HCT116 (cell line): ENCODE measurements around the gene MBP. TPM values are rescaled to one million over a fixed set of nuclear protein-coding genes. Genes with fewer than 3 reads are reported as not detected.

Source experiments
- ATAC-seq: fragments of 200-7000 bp; cut with Tn5 transposase; 2 replicates; pipeline ENCODE4 v1.9.1; 2020; ENCODE audit warnings: mild to moderate bottlenecking, moderate library complexity
- BruUV-seq: library from RNA; stranded (reverse); fragments of 400-500 nt; replicated peaks from 2 replicates; lab custom pipeline; 2021; lab: Mats Ljungman, UMichigan
- CTCF ChIA-PET: fragments of 300-600 bp; sonication (Branson Sonifier 250); formaldehyde crosslinking; loops from one replicate; lab custom pipeline; 2021; ENCODE audit warnings: antibody characterized with exemption; lab: Charles Lee
- POLR2A ChIA-PET: fragments of 300-600, 350-600 bp; sonication (Branson Sonifier 250); formaldehyde crosslinking; loops from one replicate; lab custom pipeline; 2021; ENCODE audit warnings: antibody characterized with exemption; lab: Charles Lee
- RAD21 ChIA-PET, 2 experiments: fragments of 300-600 bp; sonication (Branson Sonifier 250); formaldehyde crosslinking; loops; one replicate each; lab custom pipeline; 2023; ENCODE audit warnings: low total read pairs in 2 of 2; ENCODE audit not compliant: uncharacterized antibody in 2 of 2, unreplicated experiment in 2 of 2, low non-redundant PET in 1 of 2; lab: Charles Lee
- DNase-seq: peaks from one replicate; pipeline ENCODE4 v3.0.0-alpha.2; 2010; ENCODE audit warnings: low read depth, low spot score
- H2AFZ ChIP-seq: fragments of 200-600 bp; shearing (Covaris generic), sonication (generic); 2 replicates; pipeline ENCODE4 v1.6.1; 2017; ENCODE audit warnings: low read depth, mixed run types, mixed read lengths, antibody characterized with exemption, low read length; ENCODE audit not compliant: poor library complexity, severe bottlenecking
- H3K27ac ChIP-seq: 2 replicates; pipeline ENCODE4 v1.5.1; 2012; ENCODE audit warnings: low read depth, low read length
- H3K27me3 ChIP-seq: fragments of 200-600 bp; sonication (generic); 2 replicates; pipeline ENCODE4 v1.6.1; 2016; ENCODE audit warnings: mixed run types, low read length, mixed read lengths; ENCODE audit not compliant: insufficient read depth
- H3K36me3 ChIP-seq, 2 experiments: fragments of 200-500 bp in 1 of 2; fragments of 200-600 bp in 1 of 2; sonication (Bioruptor generic) in 1 of 2; sonication (generic) in 1 of 2; 2 replicates each; pipeline versions ENCODE4 v1.5.1 to v1.6.1; 2014 to 2016; ENCODE audit warnings: low read length in 2 of 2, inconsistent platforms in 1 of 2, mixed read lengths in 1 of 2, mixed run types in 1 of 2; ENCODE audit not compliant: insufficient read depth in 2 of 2, control insufficient read depth in 1 of 2
- H3K4me1 ChIP-seq, 2 experiments: fragments of 200-600 bp in 1 of 2; sonication (generic) in 1 of 2; 2 replicates each; pipeline versions ENCODE4 v1.5.1 to v1.6.1; 2012 to 2017; ENCODE audit warnings: low read length in 2 of 2, inconsistent platforms in 1 of 2, mild to moderate bottlenecking in 1 of 2, mixed read lengths in 1 of 2, mixed run types in 1 of 2, moderate library complexity in 1 of 2; ENCODE audit not compliant: insufficient read depth in 2 of 2, control insufficient read depth in 1 of 2
- H3K4me2 ChIP-seq: fragments of 200-600 bp; sonication (generic); 2 replicates; pipeline ENCODE4 v1.6.1; 2017; ENCODE audit warnings: mixed run types, low read length, mixed read lengths
- H3K4me3 ChIP-seq, 2 experiments: fragments of 200-600 bp in 1 of 2; sonication (generic) in 1 of 2; replicated peaks in 1 of 2; 2 replicates each; pipeline ENCODE4 v1.5.1; 2011 to 2016; ENCODE audit warnings: low read length in 2 of 2, control low read depth in 1 of 2, low read depth in 1 of 2, mild to moderate bottlenecking in 1 of 2, mixed read lengths in 1 of 2, mixed run types in 1 of 2
- H3K79me2 ChIP-seq: fragments of 200-600 bp; sonication (generic); 2 replicates; pipeline ENCODE4 v1.6.1; 2017; ENCODE audit warnings: mild to moderate bottlenecking, mixed run types, low read length, moderate library complexity, mixed read lengths; ENCODE audit not compliant: insufficient read depth
- H3K9ac ChIP-seq: fragments of 200-600 bp; sonication (generic); 2 replicates; pipeline ENCODE4 v1.6.1; 2016; ENCODE audit warnings: low read length, mixed read lengths
- H3K9me2 ChIP-seq: fragments of 200-600 bp; sonication (generic), shearing (Covaris generic); 2 replicates; pipeline ENCODE4 v1.6.1; 2017; ENCODE audit warnings: mixed run types, mild to moderate bottlenecking, moderate library complexity; ENCODE audit not compliant: insufficient read depth
- H3K9me3 ChIP-seq, 2 experiments: fragments of 200-500 bp in 1 of 2; fragments of 200-600 bp in 1 of 2; sonication (Bioruptor generic) in 1 of 2; sonication (generic) in 1 of 2; 2 replicates each; pipeline ENCODE4 v1.6.1; 2014 to 2017; ENCODE audit warnings: low read length in 2 of 2, mixed read lengths in 2 of 2, inconsistent platforms in 1 of 2, low read depth in 1 of 2, mild to moderate bottlenecking in 1 of 2, mixed run types in 1 of 2, moderate library complexity in 1 of 2; ENCODE audit not compliant: control insufficient read depth in 1 of 2, insufficient read depth in 1 of 2
- H4K20me1 ChIP-seq: fragments of 200-600 bp; sonication (generic), shearing (Covaris generic); 2 replicates; pipeline ENCODE4 v1.6.1; 2017; ENCODE audit warnings: mixed run types, mild to moderate bottlenecking, moderate library complexity; ENCODE audit not compliant: insufficient read depth
- CBX3 ChIP-seq: IDR thresholded peaks from 2 replicates; pipeline ENCODE4 v1.6.1; 2012; ENCODE audit warnings: low read depth
- CEBPB ChIP-seq: IDR thresholded peaks from 2 replicates; pipeline ENCODE4 v1.6.1; 2012; ENCODE audit warnings: low read depth
- EGR1 ChIP-seq: IDR thresholded peaks from 2 replicates; pipeline ENCODE4 v1.6.1; 2012; ENCODE audit warnings: low read depth
- EZH2 ChIP-seq: fragments of 200-600 bp; sonication (generic); IDR thresholded peaks from 2 replicates; pipeline ENCODE4 v1.6.1; 2017; ENCODE audit warnings: antibody characterized with exemption, mixed run types
- EZH2phosphoT487 ChIP-seq: fragments of 200-600 bp; IDR thresholded peaks from 2 replicates; pipeline ENCODE4 v1.6.1; 2018; ENCODE audit warnings: antibody characterized with exemption, borderline replicate concordance
- FOSL1 ChIP-seq: IDR thresholded peaks from 2 replicates; pipeline ENCODE4 v1.6.1; 2012; ENCODE audit warnings: low read depth
- JUND ChIP-seq: IDR thresholded peaks from 2 replicates; pipeline ENCODE4 v1.6.1; 2012
- POLR2A ChIP-seq: IDR thresholded peaks from 2 replicates; pipeline ENCODE4 v1.7.0; 2011; ENCODE audit warnings: borderline replicate concordance; ENCODE audit not compliant: insufficient read depth, insufficient read length; ENCODE audit errors: extremely low read depth
- RAD21 ChIP-seq: IDR thresholded peaks from 2 replicates; pipeline ENCODE4 v1.6.1; 2012; ENCODE audit warnings: low read depth, mild to moderate bottlenecking
- SP1 ChIP-seq: IDR thresholded peaks from 2 replicates; pipeline ENCODE4 v1.6.1; 2012; ENCODE audit warnings: low read depth
- YY1 ChIP-seq: IDR thresholded peaks from 2 replicates; pipeline ENCODE4 v1.6.1; 2011; ENCODE audit warnings: low read length, low read depth, moderate library complexity, mild to moderate bottlenecking; ENCODE audit not compliant: insufficient replicate concordance; ENCODE audit errors: extremely low read depth
- intact Hi-C: fragments of 100-400 bp; cut with micrococcal nuclease; formaldehyde crosslinking; loops from 2 replicates; pipeline ENCODE4 v1.10.0; 2022
- total RNA-seq: library from RNA; stranded (reverse); gene quantifications from one replicate; pipeline ENCODE4 v1.2.1, GENCODE V29; 2021; ENCODE audit not compliant: unreplicated experiment
- TF ChIP-seq, protein P1 (sequence below): IDR thresholded peaks from 2 replicates; pipeline ENCODE4 v1.6.1; 2012
- TF ChIP-seq, protein P2 (sequence below): IDR thresholded peaks from 2 replicates; pipeline ENCODE4 v1.6.1; 2012
- TF ChIP-seq, protein P3 (sequence below), 3 experiments: fragments of 200-600 bp in 1 of 3; sonication (generic) in 1 of 3; IDR thresholded peaks in 2 of 3; conservative IDR thresholded peaks in 1 of 3; 2 replicates each; pipeline ENCODE4 v1.5.1; 2012 to 2017; ENCODE audit warnings: low read depth in 2 of 3, low read length in 2 of 3, antibody characterized with exemption in 1 of 3, borderline replicate concordance in 1 of 3, control low read depth in 1 of 3, mild to moderate bottlenecking in 1 of 3, mixed read lengths in 1 of 3, mixed run types in 1 of 3, moderate library complexity in 1 of 3; ENCODE audit not compliant: insufficient read depth in 1 of 3
- TF ChIP-seq, protein P4 (sequence below): IDR thresholded peaks from 2 replicates; pipeline ENCODE4 v1.6.1; 2011; ENCODE audit warnings: mild to moderate bottlenecking, low read length, moderate library complexity; ENCODE audit not compliant: insufficient replicate concordance; ENCODE audit errors: extremely low read depth
- TF ChIP-seq, protein P5 (sequence below): IDR thresholded peaks from 2 replicates; pipeline ENCODE4 v1.6.1; 2012; ENCODE audit warnings: low read depth

Gene MBP
- total RNA-seq, 1 experiment from 2014 or later: 34.9 TPM

DNA sequence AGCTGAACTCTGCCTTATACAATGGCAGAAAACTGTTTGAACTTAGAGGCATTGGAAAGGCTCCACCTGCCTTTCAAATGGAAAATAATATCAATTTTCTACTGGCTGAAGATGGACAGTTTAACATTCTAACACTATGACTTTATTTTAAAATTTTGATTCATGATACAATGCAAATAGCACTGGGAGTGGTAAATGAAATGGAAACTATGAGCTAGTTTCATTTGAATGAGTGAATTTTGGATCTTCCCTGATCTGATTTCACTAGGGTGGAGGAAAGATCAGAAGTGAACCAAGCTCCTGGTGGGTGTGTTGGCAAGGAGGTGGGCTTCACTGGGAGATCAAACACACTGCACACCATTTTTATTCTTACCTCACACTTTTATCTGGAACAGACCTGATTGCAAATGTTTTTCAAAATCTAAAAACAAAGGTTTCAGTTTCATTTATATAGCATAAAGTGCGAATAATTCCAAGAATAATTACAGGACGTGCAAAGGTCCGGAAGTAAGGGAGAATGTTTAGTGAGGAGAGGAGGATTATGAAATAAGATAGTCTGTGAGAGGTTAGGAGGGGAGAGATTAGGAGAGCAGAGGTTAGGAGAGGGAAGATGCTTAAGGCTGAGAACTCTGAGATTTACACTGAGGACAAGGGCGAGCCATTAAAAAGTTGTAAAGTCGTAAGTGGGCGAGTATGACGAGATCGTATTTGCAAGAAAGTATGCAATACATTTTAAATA, 18.6 kb upstream of the MBP start:
- H3K4me3 ChIP-seq: no peak overlapping the region
- no peaks in the 10 kb centered on the region for H3K9me3 ChIP-seq
- H2AFZ ChIP-seq: no peak overlapping the region
- ChIA-PET RAD21 (no interaction called here), POLR2A (no interaction called here)
- H3K9ac ChIP-seq: no peak overlapping the region
- no peak for ATAC-seq
- no peaks in the 10 kb centered on the region for H3K9me2 ChIP-seq
- no peaks in the 10 kb centered on the region for H3K79me2 ChIP-seq
- no peaks in the 10 kb centered on the region for H3K27me3 ChIP-seq
- peaks cover 0 to 5% of the 10 kb centered on the region in 2 experiments; a peak in 2 of 4 replicates for H3K4me1 ChIP-seq
- no peaks in the 10 kb centered on the region for H4K20me1 ChIP-seq
- DNase-seq: no peak
- TF ChIP-seq, protein P1, sequence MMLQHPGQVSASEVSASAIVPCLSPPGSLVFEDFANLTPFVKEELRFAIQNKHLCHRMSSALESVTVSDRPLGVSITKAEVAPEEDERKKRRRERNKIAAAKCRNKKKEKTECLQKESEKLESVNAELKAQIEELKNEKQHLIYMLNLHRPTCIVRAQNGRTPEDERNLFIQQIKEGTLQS: no peak
- TF ChIP-seq EZH2 (no peak), CBX3 (no peak), EGR1 (no peak), YY1 (no peak), RAD21 (no peak), FOSL1 (no peak), POLR2A (no peak), CEBPB (no peak), EZH2phosphoT487 (no peak), SP1 (no peak), JUND (no peak)
- TF ChIP-seq, protein P2, sequence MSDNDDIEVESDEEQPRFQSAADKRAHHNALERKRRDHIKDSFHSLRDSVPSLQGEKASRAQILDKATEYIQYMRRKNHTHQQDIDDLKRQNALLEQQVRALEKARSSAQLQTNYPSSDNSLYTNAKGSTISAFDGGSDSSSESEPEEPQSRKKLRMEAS: no peak
- TF ChIP-seq, protein P3, sequence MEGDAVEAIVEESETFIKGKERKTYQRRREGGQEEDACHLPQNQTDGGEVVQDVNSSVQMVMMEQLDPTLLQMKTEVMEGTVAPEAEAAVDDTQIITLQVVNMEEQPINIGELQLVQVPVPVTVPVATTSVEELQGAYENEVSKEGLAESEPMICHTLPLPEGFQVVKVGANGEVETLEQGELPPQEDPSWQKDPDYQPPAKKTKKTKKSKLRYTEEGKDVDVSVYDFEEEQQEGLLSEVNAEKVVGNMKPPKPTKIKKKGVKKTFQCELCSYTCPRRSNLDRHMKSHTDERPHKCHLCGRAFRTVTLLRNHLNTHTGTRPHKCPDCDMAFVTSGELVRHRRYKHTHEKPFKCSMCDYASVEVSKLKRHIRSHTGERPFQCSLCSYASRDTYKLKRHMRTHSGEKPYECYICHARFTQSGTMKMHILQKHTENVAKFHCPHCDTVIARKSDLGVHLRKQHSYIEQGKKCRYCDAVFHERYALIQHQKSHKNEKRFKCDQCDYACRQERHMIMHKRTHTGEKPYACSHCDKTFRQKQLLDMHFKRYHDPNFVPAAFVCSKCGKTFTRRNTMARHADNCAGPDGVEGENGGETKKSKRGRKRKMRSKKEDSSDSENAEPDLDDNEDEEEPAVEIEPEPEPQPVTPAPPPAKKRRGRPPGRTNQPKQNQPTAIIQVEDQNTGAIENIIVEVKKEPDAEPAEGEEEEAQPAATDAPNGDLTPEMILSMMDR (IDR thresholded peaks at IDR 0.05 in 2 of 3, conservative IDR thresholded peaks at IDR 0.05 in 1 of 3; ENCODE audit: borderline replicate concordance in 1 of 3, insufficient read depth in 1 of 3, low read depth in 2 of 3, low read length in 2 of 3): no peak
- TF ChIP-seq, protein P4, sequence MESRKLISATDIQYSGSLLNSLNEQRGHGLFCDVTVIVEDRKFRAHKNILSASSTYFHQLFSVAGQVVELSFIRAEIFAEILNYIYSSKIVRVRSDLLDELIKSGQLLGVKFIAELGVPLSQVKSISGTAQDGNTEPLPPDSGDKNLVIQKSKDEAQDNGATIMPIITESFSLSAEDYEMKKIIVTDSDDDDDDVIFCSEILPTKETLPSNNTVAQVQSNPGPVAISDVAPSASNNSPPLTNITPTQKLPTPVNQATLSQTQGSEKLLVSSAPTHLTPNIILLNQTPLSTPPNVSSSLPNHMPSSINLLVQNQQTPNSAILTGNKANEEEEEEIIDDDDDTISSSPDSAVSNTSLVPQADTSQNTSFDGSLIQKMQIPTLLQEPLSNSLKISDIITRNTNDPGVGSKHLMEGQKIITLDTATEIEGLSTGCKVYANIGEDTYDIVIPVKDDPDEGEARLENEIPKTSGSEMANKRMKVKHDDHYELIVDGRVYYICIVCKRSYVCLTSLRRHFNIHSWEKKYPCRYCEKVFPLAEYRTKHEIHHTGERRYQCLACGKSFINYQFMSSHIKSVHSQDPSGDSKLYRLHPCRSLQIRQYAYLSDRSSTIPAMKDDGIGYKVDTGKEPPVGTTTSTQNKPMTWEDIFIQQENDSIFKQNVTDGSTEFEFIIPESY: no peak
- TF ChIP-seq, protein P5, sequence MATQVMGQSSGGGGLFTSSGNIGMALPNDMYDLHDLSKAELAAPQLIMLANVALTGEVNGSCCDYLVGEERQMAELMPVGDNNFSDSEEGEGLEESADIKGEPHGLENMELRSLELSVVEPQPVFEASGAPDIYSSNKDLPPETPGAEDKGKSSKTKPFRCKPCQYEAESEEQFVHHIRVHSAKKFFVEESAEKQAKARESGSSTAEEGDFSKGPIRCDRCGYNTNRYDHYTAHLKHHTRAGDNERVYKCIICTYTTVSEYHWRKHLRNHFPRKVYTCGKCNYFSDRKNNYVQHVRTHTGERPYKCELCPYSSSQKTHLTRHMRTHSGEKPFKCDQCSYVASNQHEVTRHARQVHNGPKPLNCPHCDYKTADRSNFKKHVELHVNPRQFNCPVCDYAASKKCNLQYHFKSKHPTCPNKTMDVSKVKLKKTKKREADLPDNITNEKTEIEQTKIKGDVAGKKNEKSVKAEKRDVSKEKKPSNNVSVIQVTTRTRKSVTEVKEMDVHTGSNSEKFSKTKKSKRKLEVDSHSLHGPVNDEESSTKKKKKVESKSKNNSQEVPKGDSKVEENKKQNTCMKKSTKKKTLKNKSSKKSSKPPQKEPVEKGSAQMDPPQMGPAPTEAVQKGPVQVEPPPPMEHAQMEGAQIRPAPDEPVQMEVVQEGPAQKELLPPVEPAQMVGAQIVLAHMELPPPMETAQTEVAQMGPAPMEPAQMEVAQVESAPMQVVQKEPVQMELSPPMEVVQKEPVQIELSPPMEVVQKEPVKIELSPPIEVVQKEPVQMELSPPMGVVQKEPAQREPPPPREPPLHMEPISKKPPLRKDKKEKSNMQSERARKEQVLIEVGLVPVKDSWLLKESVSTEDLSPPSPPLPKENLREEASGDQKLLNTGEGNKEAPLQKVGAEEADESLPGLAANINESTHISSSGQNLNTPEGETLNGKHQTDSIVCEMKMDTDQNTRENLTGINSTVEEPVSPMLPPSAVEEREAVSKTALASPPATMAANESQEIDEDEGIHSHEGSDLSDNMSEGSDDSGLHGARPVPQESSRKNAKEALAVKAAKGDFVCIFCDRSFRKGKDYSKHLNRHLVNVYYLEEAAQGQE: no peak
- TF ChIP-seq, all 23 proteins: peak for 0
- intact Hi-C loops: no loop called here
- CTCF ChIA-PET: interaction anchor here (1.6 kb wide), 1 partner anchor 57 kb away, joined by 4 read pairs; no protein-coding TSS in a partner anchor
- Histone ChIP-seq H3K36me3 (no peaks in the 10 kb centered on the region), H3K4me2 (no peak overlapping the region), H3K27ac (no peak overlapping the region)
- no TSS peak for BruUV-seq
